Uterus (tissue), 4 donors: Measurements from ENCODE around the gene TXNRD2. TPM values are rescaled to one million over a fixed set of nuclear protein-coding genes. Genes with fewer than 3 reads are reported as not detected.

Experiments
- DNase-seq, 2 donors: peaks; one replicate each; pipeline ENCODE4 v3.0.0-alpha.2; 2019 to 2020
- H3K27ac ChIP-seq, 2 donors: fragments of 200-600 bp; sonication (generic); 1 replicate in 1 of 2; 2 replicates in 1 of 2; pipeline ENCODE4 v1.5.1; 2016 to 2018
- H3K27me3 ChIP-seq, 2 donors: fragments of 200-600 bp; sonication (generic); one replicate each; pipeline ENCODE4 v1.5.1; 2018 to 2019; ENCODE audit warnings: control low read depth in 1 of 2
- H3K36me3 ChIP-seq, 2 donors: fragments of 200-600 bp; sonication (generic); one replicate each; pipeline ENCODE4 v1.5.1; 2019; ENCODE audit warnings: control low read depth in 1 of 2
- H3K4me1 ChIP-seq, 2 donors: fragments of 200-600 bp; sonication (generic); one replicate each; pipeline ENCODE4 v1.5.1; 2018 to 2019; ENCODE audit warnings: control low read depth in 1 of 2
- H3K4me3 ChIP-seq, 2 donors: fragments of 200-600 bp; sonication (generic); 1 replicate in 1 of 2; 2 replicates in 1 of 2; pipeline ENCODE4 v1.5.1; 2018 to 2019; ENCODE audit warnings: mild to moderate bottlenecking in 1 of 2
- H3K9me3 ChIP-seq, 2 donors: fragments of 200-600 bp; sonication (generic); one replicate each; pipeline ENCODE4 v1.5.1; 2019; ENCODE audit warnings: control low read depth in 1 of 2
- CTCF ChIP-seq, 4 experiments: fragments of 200-600 bp in 2 of 4; fragments of 450-650 bp in 2 of 4; sonication (generic) in 2 of 4; IDR thresholded peaks; one replicate each; pipeline ENCODE4 v1.5.1; 2016 to 2019; ENCODE audit warnings: antibody characterized with exemption in 4 of 4, mild to moderate bottlenecking in 2 of 4, moderate library complexity in 1 of 4
- POLR2A ChIP-seq, 2 donors: fragments of 450-650 bp; IDR thresholded peaks; one replicate each; pipeline ENCODE4 v1.6.1; 2016; ENCODE audit warnings: antibody characterized with exemption in 2 of 2, mild to moderate bottlenecking in 1 of 2, moderate library complexity in 1 of 2
- intact Hi-C: fragments of 100-400 bp; cut with DNase I; formaldehyde crosslinking; loops from one replicate; pipeline ENCODE4 v1.15.1; 2023; ENCODE audit warnings: low total_unique reads
- total RNA-seq, 4 donors: library from RNA; depleted of rRNA in 3 of 4; stranded (reverse); fragments of >200 nt in 3 of 4; gene quantifications; one replicate each; pipeline versions ENCODE4 v1.1.0 to v1.2.4, GENCODE V29; 2014 to 2023
- donor health status: DM: yes; HTN: yes; CAD: no.

The TXNRD2 gene
- total RNA-seq, 4 donors from 2014 or later, result 14.7 to 48.9 (median 25.6) TPM

- Histone ChIP-seq H3K27me3 (no peaks in the 10 kb centered on the region), H3K27ac (no peak overlapping the region), H3K4me3 (no peak overlapping the region), H3K4me1 (no peaks in the 10 kb centered on the region), H3K36me3 (no peaks in the 10 kb centered on the region), H3K9me3 (no peaks in the 10 kb centered on the region)
- intact Hi-C loops, result no loop called here
- no peak for DNase-seq
- TF ChIP-seq POLR2A (IDR thresholded peaks at IDR 0.05) (no peak), CTCF (IDR thresholded peaks at IDR 0.05) (no peak)
These were observed 24.4 kb upstream of the TXNRD2 start for GRCh38 chr22:19965771-19966709.

GRCh38 chr22:19964701-19965386, 23.2 kb upstream of the TXNRD2 start:
- Histone ChIP-seq H3K4me3 (no peak overlapping the region), H3K9me3 (no peaks in the 10 kb centered on the region), H3K27ac (no peak overlapping the region), H3K36me3 (no peaks in the 10 kb centered on the region), H3K4me1 (no peaks in the 10 kb centered on the region), H3K27me3 (no peaks in the 10 kb centered on the region)
- TF ChIP-seq POLR2A (IDR thresholded peaks at IDR 0.05) (no peak), CTCF (IDR thresholded peaks at IDR 0.05) (no peak)
- DNase-seq, result no peak
- intact Hi-C loops, result no loop called here

GRCh38 chr22:19963863-19964642, 22.4 kb upstream of the TXNRD2 start:
- TF ChIP-seq POLR2A (IDR thresholded peaks at IDR 0.05), result no peak
- TF ChIP-seq CTCF (IDR thresholded peaks at IDR 0.05), result no peak
- Histone ChIP-seq H3K9me3 (no peaks in the 10 kb centered on the region), H3K27me3 (no peaks in the 10 kb centered on the region), H3K4me1 (no peaks in the 10 kb centered on the region), H3K36me3 (no peaks in the 10 kb centered on the region), H3K27ac (no peak overlapping the region), H3K4me3 (no peak overlapping the region)
- no peak for DNase-seq
- intact Hi-C loops, result no loop called here

- TF ChIP-seq CTCF (IDR thresholded peaks at IDR 0.05), result no peak
- TF ChIP-seq POLR2A (IDR thresholded peaks at IDR 0.05), result no peak
- no peaks in the 10 kb centered on the region for H3K9me3 ChIP-seq
- no peak overlapping the region for H3K4me3 ChIP-seq
- H3K27me3 ChIP-seq, result no peaks in the 10 kb centered on the region
- intact Hi-C loops, result no loop called here
- DNase-seq, result no peak
- no peaks in the 10 kb centered on the region for H3K4me1 ChIP-seq
- no peak overlapping the region for H3K27ac ChIP-seq
- H3K36me3 ChIP-seq, result no peaks in the 10 kb centered on the region
These were observed 21.5 kb upstream of the TXNRD2 start for GRCh38 chr22:19962909-19963806.
